HCT116 (cell line): Measurements from ENCODE around the gene LAMA1. TPM values are rescaled to one million over a fixed set of nuclear protein-coding genes. Genes with fewer than 3 reads are reported as not detected.

ENCODE experiments used
- ATAC-seq: fragments of 200-7000 bp; cut with Tn5 transposase; 2 replicates; pipeline ENCODE4 v1.9.1; 2020; ENCODE audit warnings: mild to moderate bottlenecking, moderate library complexity
- BruUV-seq: library from RNA; stranded (reverse); fragments of 400-500 nt; replicated peaks from 2 replicates; lab custom pipeline; 2021; lab: Mats Ljungman, UMichigan
- CTCF ChIA-PET: fragments of 300-600 bp; sonication (Branson Sonifier 250); formaldehyde crosslinking; loops from one replicate; lab custom pipeline; 2021; ENCODE audit warnings: antibody characterized with exemption; lab: Charles Lee
- POLR2A ChIA-PET: fragments of 300-600, 350-600 bp; sonication (Branson Sonifier 250); formaldehyde crosslinking; loops from one replicate; lab custom pipeline; 2021; ENCODE audit warnings: antibody characterized with exemption; lab: Charles Lee
- RAD21 ChIA-PET, 2 experiments: fragments of 300-600 bp; sonication (Branson Sonifier 250); formaldehyde crosslinking; loops; one replicate each; lab custom pipeline; 2023; ENCODE audit warnings: low total read pairs in 2 of 2; ENCODE audit not compliant: uncharacterized antibody in 2 of 2, unreplicated experiment in 2 of 2, low non-redundant PET in 1 of 2; lab: Charles Lee
- DNase-seq: peaks from one replicate; pipeline ENCODE4 v3.0.0-alpha.2; 2010; ENCODE audit warnings: low read depth, low spot score
- H2AFZ ChIP-seq: fragments of 200-600 bp; shearing (Covaris generic), sonication (generic); 2 replicates; pipeline ENCODE4 v1.6.1; 2017; ENCODE audit warnings: low read depth, mixed run types, mixed read lengths, antibody characterized with exemption, low read length; ENCODE audit not compliant: poor library complexity, severe bottlenecking
- H3K27ac ChIP-seq: 2 replicates; pipeline ENCODE4 v1.5.1; 2012; ENCODE audit warnings: low read depth, low read length
- H3K27me3 ChIP-seq: fragments of 200-600 bp; sonication (generic); 2 replicates; pipeline ENCODE4 v1.6.1; 2016; ENCODE audit warnings: mixed run types, low read length, mixed read lengths; ENCODE audit not compliant: insufficient read depth
- H3K36me3 ChIP-seq, 2 experiments: fragments of 200-500 bp in 1 of 2; fragments of 200-600 bp in 1 of 2; sonication (Bioruptor generic) in 1 of 2; sonication (generic) in 1 of 2; 2 replicates each; pipeline versions ENCODE4 v1.5.1 to v1.6.1; 2014 to 2016; ENCODE audit warnings: low read length in 2 of 2, inconsistent platforms in 1 of 2, mixed read lengths in 1 of 2, mixed run types in 1 of 2; ENCODE audit not compliant: insufficient read depth in 2 of 2, control insufficient read depth in 1 of 2
- H3K4me1 ChIP-seq, 2 experiments: fragments of 200-600 bp in 1 of 2; sonication (generic) in 1 of 2; 2 replicates each; pipeline versions ENCODE4 v1.5.1 to v1.6.1; 2012 to 2017; ENCODE audit warnings: low read length in 2 of 2, inconsistent platforms in 1 of 2, mild to moderate bottlenecking in 1 of 2, mixed read lengths in 1 of 2, mixed run types in 1 of 2, moderate library complexity in 1 of 2; ENCODE audit not compliant: insufficient read depth in 2 of 2, control insufficient read depth in 1 of 2
- H3K4me2 ChIP-seq: fragments of 200-600 bp; sonication (generic); 2 replicates; pipeline ENCODE4 v1.6.1; 2017; ENCODE audit warnings: mixed run types, low read length, mixed read lengths
- H3K4me3 ChIP-seq, 2 experiments: fragments of 200-600 bp in 1 of 2; sonication (generic) in 1 of 2; replicated peaks in 1 of 2; 2 replicates each; pipeline ENCODE4 v1.5.1; 2011 to 2016; ENCODE audit warnings: low read length in 2 of 2, control low read depth in 1 of 2, low read depth in 1 of 2, mild to moderate bottlenecking in 1 of 2, mixed read lengths in 1 of 2, mixed run types in 1 of 2
- H3K79me2 ChIP-seq: fragments of 200-600 bp; sonication (generic); 2 replicates; pipeline ENCODE4 v1.6.1; 2017; ENCODE audit warnings: mild to moderate bottlenecking, mixed run types, low read length, moderate library complexity, mixed read lengths; ENCODE audit not compliant: insufficient read depth
- H3K9ac ChIP-seq: fragments of 200-600 bp; sonication (generic); 2 replicates; pipeline ENCODE4 v1.6.1; 2016; ENCODE audit warnings: low read length, mixed read lengths
- H3K9me2 ChIP-seq: fragments of 200-600 bp; sonication (generic), shearing (Covaris generic); 2 replicates; pipeline ENCODE4 v1.6.1; 2017; ENCODE audit warnings: mixed run types, mild to moderate bottlenecking, moderate library complexity; ENCODE audit not compliant: insufficient read depth
- H3K9me3 ChIP-seq, 2 experiments: fragments of 200-500 bp in 1 of 2; fragments of 200-600 bp in 1 of 2; sonication (Bioruptor generic) in 1 of 2; sonication (generic) in 1 of 2; 2 replicates each; pipeline ENCODE4 v1.6.1; 2014 to 2017; ENCODE audit warnings: low read length in 2 of 2, mixed read lengths in 2 of 2, inconsistent platforms in 1 of 2, low read depth in 1 of 2, mild to moderate bottlenecking in 1 of 2, mixed run types in 1 of 2, moderate library complexity in 1 of 2; ENCODE audit not compliant: control insufficient read depth in 1 of 2, insufficient read depth in 1 of 2
- H4K20me1 ChIP-seq: fragments of 200-600 bp; sonication (generic), shearing (Covaris generic); 2 replicates; pipeline ENCODE4 v1.6.1; 2017; ENCODE audit warnings: mixed run types, mild to moderate bottlenecking, moderate library complexity; ENCODE audit not compliant: insufficient read depth
- ATF3 ChIP-seq: IDR thresholded peaks from 2 replicates; pipeline ENCODE4 v1.6.1; 2012
- CBX3 ChIP-seq: IDR thresholded peaks from 2 replicates; pipeline ENCODE4 v1.6.1; 2012; ENCODE audit warnings: low read depth
- EGR1 ChIP-seq: IDR thresholded peaks from 2 replicates; pipeline ENCODE4 v1.6.1; 2012; ENCODE audit warnings: low read depth
- ELF1 ChIP-seq: IDR thresholded peaks from 2 replicates; pipeline ENCODE4 v1.6.1; 2012; ENCODE audit warnings: low read depth, borderline replicate concordance
- EZH2 ChIP-seq: fragments of 200-600 bp; sonication (generic); IDR thresholded peaks from 2 replicates; pipeline ENCODE4 v1.6.1; 2017; ENCODE audit warnings: antibody characterized with exemption, mixed run types
- EZH2phosphoT487 ChIP-seq: fragments of 200-600 bp; IDR thresholded peaks from 2 replicates; pipeline ENCODE4 v1.6.1; 2018; ENCODE audit warnings: antibody characterized with exemption, borderline replicate concordance
- FOSL1 ChIP-seq: IDR thresholded peaks from 2 replicates; pipeline ENCODE4 v1.6.1; 2012; ENCODE audit warnings: low read depth
- JUND ChIP-seq: IDR thresholded peaks from 2 replicates; pipeline ENCODE4 v1.6.1; 2012
- MAX ChIP-seq: IDR thresholded peaks from 2 replicates; pipeline ENCODE4 v1.6.1; 2012
- POLR2AphosphoS5 ChIP-seq: IDR thresholded peaks from 2 replicates; pipeline ENCODE4 v1.6.1; 2011; ENCODE audit warnings: mild to moderate bottlenecking, low read depth, low read length, moderate library complexity
- SIN3A ChIP-seq: IDR thresholded peaks from 2 replicates; pipeline ENCODE4 v1.6.1; 2012; ENCODE audit warnings: low read depth
- SRF ChIP-seq: IDR thresholded peaks from 2 replicates; pipeline ENCODE4 v1.6.1; 2012; ENCODE audit warnings: low read depth
- TCF7L2 ChIP-seq: IDR thresholded peaks from 2 replicates; pipeline ENCODE4 v1.7.0; 2011; ENCODE audit warnings: borderline replicate concordance, inconsistent platforms; ENCODE audit not compliant: insufficient read depth, insufficient read length; ENCODE audit errors: extremely low read depth
- YY1 ChIP-seq: IDR thresholded peaks from 2 replicates; pipeline ENCODE4 v1.6.1; 2011; ENCODE audit warnings: low read length, low read depth, moderate library complexity, mild to moderate bottlenecking; ENCODE audit not compliant: insufficient replicate concordance; ENCODE audit errors: extremely low read depth
- ZBTB33 ChIP-seq: IDR thresholded peaks from 2 replicates; pipeline ENCODE4 v1.6.1; 2011; ENCODE audit warnings: mild to moderate bottlenecking, low read length, moderate library complexity; ENCODE audit not compliant: insufficient replicate concordance; ENCODE audit errors: extremely low read depth
- ZFX ChIP-seq: fragments of 450-650 bp; IDR thresholded peaks from 2 replicates; pipeline ENCODE4 v1.6.1; 2017
- intact Hi-C: fragments of 100-400 bp; cut with micrococcal nuclease; formaldehyde crosslinking; loops from 2 replicates; pipeline ENCODE4 v1.10.0; 2022
- total RNA-seq: library from RNA; stranded (reverse); gene quantifications from one replicate; pipeline ENCODE4 v1.2.1, GENCODE V29; 2021; ENCODE audit not compliant: unreplicated experiment

Gene LAMA1
- total RNA-seq, 1 experiment from 2014 or later, result 0.05 TPM

- Histone ChIP-seq H3K4me1 (no peaks in the 10 kb centered on the region), H4K20me1 (no peaks in the 10 kb centered on the region), H3K27ac (no peak overlapping the region), H3K4me3 (no peak overlapping the region), H3K4me2 (no peak overlapping the region), H3K9ac (no peak overlapping the region), H3K27me3 (no peaks in the 10 kb centered on the region), H3K79me2 (no peaks in the 10 kb centered on the region), H2AFZ (no peak overlapping the region), H3K36me3 (no peaks in the 10 kb centered on the region), H3K9me2 (no peaks in the 10 kb centered on the region), H3K9me3 (peaks cover 0 to 16% of the 10 kb centered on the region in 2 experiments; a peak in 2 of 4 replicates)
- intact Hi-C loops, result no loop called here
- ATAC-seq, result no peak
- POLR2A ChIA-PET, result no interaction called here
- CTCF ChIA-PET, result interaction anchor here (1.5 kb wide), 1 partner anchor 154 kb away, joined by 4 read pairs; no protein-coding TSS in a partner anchor
- RAD21 ChIA-PET, result no interaction called here
- no peak for TF ChIP-seq EGR1
- no peak for TF ChIP-seq EZH2
- TF ChIP-seq ZFX, result no peak
- TF ChIP-seq ELF1, result no peak
- no peak for TF ChIP-seq CBX3
- no peak for TF ChIP-seq TCF7L2
- TF ChIP-seq YY1, result no peak
- no peak for TF ChIP-seq SIN3A
- TF ChIP-seq ATF3, result no peak
- TF ChIP-seq SRF, result no peak
- TF ChIP-seq POLR2AphosphoS5, result no peak
- TF ChIP-seq FOSL1, result no peak
- no peak for TF ChIP-seq MAX
- no peak for TF ChIP-seq EZH2phosphoT487
- no peak for TF ChIP-seq ZBTB33
- TF ChIP-seq JUND, result no peak
- no TSS peak for BruUV-seq
- DNase-seq, result no peak
Measured at GRCh38 chr18:7023063-7023580, 94.5 kb downstream of the LAMA1 start.
